Fibroblast of pulmonary artery (primary cell): ENCODE data around the gene AMPH.

Experiments
- DNase-seq: peaks from one replicate; pipeline ENCODE4 v3.0.0-alpha.2; 2010; ENCODE audit warnings: low read depth
- H3K4me3 ChIP-seq: replicated peaks from 2 replicates; pipeline ENCODE4 v1.5.1; 2011; ENCODE audit warnings: low read depth, mild to moderate bottlenecking, control low read depth, low read length, moderate library complexity
- TF ChIP-seq, protein P1 (sequence below): IDR thresholded peaks from 2 replicates; pipeline ENCODE4 v1.5.1; 2011; ENCODE audit warnings: mild to moderate bottlenecking, control low read depth, low read length, inconsistent platforms; ENCODE audit errors: missing control alignments

Gene AMPH

DNA sequence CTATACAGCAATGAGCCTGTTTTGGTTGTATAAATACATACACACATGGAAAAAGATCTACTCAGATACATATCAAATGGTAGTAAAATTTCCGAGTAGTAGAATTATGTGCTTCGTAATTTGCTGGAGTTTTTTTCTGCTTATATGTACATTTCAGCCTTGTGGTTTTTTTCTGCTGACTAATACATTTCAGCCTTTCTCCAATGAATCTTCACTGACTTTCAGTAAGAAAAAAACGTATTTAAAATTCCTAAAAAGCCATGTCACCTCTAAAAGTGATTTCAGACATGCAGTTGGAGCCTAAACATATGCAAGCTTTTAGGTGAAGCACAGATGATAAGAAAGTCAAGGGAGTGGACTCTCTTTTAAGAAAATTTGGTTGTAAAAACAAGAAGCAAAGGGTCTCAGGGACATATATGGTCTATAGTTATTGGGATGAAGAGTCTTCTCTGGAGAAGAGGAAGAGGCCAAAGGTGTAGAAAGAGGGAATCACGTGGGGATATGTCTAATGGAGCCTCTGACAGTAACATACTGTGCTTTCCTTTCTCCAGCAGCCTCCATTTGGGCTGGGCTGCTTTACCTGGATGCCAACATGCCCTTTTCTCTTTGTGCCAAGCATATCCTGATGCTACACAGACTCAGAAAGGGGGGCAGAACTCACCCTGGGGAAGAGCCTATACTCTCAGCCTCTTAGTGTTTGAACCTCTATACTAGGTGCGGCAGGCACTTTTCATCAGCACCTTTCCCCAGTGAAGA, 2.4 kb downstream of the AMPH start:
- H3K4me3 ChIP-seq: no peak overlapping the region
- peak; percentile 15 for DNase-seq
- TF ChIP-seq, protein P1, sequence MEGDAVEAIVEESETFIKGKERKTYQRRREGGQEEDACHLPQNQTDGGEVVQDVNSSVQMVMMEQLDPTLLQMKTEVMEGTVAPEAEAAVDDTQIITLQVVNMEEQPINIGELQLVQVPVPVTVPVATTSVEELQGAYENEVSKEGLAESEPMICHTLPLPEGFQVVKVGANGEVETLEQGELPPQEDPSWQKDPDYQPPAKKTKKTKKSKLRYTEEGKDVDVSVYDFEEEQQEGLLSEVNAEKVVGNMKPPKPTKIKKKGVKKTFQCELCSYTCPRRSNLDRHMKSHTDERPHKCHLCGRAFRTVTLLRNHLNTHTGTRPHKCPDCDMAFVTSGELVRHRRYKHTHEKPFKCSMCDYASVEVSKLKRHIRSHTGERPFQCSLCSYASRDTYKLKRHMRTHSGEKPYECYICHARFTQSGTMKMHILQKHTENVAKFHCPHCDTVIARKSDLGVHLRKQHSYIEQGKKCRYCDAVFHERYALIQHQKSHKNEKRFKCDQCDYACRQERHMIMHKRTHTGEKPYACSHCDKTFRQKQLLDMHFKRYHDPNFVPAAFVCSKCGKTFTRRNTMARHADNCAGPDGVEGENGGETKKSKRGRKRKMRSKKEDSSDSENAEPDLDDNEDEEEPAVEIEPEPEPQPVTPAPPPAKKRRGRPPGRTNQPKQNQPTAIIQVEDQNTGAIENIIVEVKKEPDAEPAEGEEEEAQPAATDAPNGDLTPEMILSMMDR: no peak

DNA sequence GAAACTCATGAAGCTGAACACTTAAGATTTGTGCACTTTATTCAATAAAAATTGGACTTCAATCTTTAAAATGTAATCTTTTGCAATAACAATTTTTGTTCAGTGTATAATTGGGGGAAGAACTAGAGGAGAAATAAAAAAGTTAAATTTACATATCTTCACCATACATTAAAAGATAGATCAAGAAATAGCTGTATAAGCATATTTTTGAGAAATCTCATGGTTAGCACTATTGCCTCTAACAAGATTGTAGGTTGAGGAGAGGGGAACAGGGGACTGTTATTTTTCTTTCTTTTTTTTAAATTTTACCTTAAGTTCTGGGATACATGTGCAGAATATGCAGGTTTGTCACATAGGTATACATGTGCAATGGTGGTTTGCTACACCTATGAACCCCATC, 5.3 kb downstream of the AMPH start:
- no peak for DNase-seq
- TF ChIP-seq, protein P1: no peak
- no peak overlapping the region for H3K4me3 ChIP-seq

DNA sequence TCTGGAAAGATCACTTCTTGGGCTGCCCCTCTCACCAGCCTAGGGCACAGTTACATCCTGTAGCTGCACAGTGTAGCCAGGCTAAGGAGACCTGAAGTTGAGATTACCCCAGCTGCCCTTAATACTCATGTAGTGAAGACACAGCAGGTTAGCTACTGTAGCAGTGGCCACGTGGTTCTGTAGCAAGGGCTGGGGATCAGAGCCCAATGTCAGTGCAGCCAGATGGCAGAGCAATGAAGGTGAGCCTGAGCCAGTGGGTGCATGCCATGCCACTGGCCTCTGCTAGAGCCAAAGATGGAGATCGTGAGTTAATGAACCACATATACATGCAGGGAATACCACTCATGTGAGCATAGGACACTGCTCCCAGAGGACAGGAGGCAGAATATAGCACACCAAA, 15.5 kb downstream of the AMPH start:
- DNase-seq: no peak
- no peak overlapping the region for H3K4me3 ChIP-seq
- TF ChIP-seq, protein P1: no peak

DNA sequence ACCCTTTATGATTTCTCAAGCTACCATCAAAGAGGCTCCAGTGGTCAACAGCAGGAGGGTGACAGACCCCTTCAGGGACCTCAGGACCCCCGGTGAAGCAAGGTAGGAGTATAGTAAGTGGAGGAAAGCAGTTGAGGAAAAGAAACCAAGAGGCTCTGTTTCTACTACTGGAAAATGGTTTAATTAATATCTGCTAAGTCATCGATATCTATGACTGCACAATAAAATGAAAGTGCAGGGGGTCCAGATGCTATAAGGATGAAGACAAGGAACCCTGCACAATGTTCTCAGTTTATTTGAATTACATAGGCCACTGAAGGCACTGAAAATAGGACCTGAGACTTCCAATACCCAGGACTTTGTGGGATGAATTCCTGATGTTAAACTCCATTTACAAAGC, 23.7 kb downstream of the AMPH start:
- no peak overlapping the region for H3K4me3 ChIP-seq
- no peak for DNase-seq

DNA sequence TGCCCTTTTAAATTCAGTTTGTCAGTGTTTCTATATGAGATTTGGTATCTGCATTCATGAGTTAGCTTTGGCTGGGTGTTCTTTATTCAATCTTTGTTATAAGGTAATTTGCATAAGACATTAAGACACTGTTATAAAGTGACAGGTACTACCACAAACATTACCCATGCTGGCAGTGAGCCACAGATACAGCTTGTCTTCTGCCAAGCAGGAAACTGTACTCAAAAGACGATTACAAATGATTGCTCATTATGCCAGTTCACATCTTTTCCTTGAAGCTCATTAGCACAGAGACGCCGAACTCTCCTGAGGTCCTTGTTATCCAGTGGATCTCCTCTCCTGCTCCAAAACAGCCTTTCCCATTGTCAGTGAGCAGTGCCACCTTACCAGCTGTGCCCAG, 30.4 kb downstream of the AMPH start:
- no peak overlapping the region for H3K4me3 ChIP-seq
- TF ChIP-seq, protein P1: no peak
- DNase-seq: no peak

More for the DNA sequence above, 23.7 kb downstream of the AMPH start:
- TF ChIP-seq, protein P1: no peak

DNA sequence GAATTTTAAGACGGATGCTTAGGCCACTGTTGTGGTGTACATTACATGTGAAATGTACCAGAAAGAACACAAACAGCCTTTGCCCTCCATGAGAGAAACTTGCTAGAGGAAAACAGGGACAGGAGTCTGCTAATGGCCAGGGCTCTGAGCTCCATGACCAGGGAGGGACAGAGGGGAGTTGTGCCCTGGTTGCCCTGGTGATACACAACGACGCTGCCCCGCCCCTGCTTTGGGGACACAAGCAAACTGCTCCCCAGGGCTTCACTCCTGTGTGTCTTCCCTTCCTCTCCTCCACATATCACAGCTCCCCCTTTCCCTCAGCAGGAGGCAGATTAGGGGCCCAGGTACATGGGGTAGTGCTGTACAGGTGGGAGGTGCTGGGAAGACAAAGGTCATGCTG, 36.2 kb downstream of the AMPH start:
- H3K4me3 ChIP-seq: no peak overlapping the region
- TF ChIP-seq, protein P1: no peak

DNA sequence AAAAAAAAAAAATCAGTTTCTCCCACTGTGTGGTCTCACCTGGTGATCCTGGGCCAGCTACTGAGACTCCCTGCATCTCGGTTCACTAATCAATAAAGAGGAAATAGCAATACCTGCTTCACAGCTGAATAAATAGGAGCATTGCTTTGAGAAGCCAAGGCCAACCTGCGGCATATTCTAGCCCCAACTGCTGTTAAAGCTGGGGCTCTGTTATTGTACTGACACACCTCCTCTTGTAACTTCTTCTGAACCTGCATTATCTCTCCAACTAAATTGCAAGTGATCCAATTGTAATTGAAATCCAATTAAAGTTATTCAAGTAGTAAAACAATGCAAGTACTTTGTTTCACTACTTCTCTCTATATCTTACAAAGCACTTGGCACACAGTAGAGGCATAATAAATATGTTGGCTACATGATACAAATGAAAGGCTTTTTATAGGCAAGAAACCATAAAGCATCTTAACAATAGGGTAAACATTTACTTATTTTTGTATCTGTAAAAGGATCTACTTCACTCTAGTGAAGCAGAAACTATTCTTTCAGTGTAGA, 38.4 kb downstream of the AMPH start:
- H3K4me3 ChIP-seq: no peak overlapping the region
- TF ChIP-seq, protein P1: no peak

More for the DNA sequence above, 36.2 kb downstream of the AMPH start:
- no peak for DNase-seq

More for the DNA sequence above, 38.4 kb downstream of the AMPH start:
- no peak for DNase-seq
